ENCODE measurements around the gene LARP1B. TPM values are rescaled to one million over a fixed set of nuclear protein-coding genes. Genes with fewer than 3 reads are reported as not detected.

The LARP1B gene
- 10.7 to 16.8 TPM (median 11.5 TPM) in 5 replicates for total RNA-seq (2022; extraction: Qiagen RNA extraction)

GRCh38 chr4:128060699-128061565, at the start of gene LARP1B:
Gene LARP1B (plus strand): TSS chr4:128061312. CDS start chr4:128074952, 13,640 bp downstream.

Other genes starting within 250 kb of the LARP1B start
- gene PLK4, start 180.4 kb upstream of the LARP1B start, total RNA-seq (2022; extraction: Qiagen RNA extraction), result 12.1 to 18.4 TPM (median 13.2 TPM) in 5 replicates
- 11.6 to 13.2 TPM (median 13.0 TPM) in 5 replicates for gene MFSD8, start 96.1 kb upstream of the LARP1B start, total RNA-seq (2022; extraction: Qiagen RNA extraction)
- gene ABHD18, start 95.9 kb upstream of the LARP1B start, total RNA-seq (2022; extraction: Qiagen RNA extraction), result 3.0 to 4.1 TPM (median 3.1 TPM) in 5 replicates
- 64.0 to 90.5 TPM (median 73.5 TPM) in 5 replicates for gene PGRMC2, start 226.5 kb downstream of the LARP1B start, total RNA-seq (2022; extraction: Qiagen RNA extraction)

Measured in A549 treated with AZD2906 at 1 μM for 4 hours (cell line).